Measurements from ENCODE around the gene SDK2.

DNA sequence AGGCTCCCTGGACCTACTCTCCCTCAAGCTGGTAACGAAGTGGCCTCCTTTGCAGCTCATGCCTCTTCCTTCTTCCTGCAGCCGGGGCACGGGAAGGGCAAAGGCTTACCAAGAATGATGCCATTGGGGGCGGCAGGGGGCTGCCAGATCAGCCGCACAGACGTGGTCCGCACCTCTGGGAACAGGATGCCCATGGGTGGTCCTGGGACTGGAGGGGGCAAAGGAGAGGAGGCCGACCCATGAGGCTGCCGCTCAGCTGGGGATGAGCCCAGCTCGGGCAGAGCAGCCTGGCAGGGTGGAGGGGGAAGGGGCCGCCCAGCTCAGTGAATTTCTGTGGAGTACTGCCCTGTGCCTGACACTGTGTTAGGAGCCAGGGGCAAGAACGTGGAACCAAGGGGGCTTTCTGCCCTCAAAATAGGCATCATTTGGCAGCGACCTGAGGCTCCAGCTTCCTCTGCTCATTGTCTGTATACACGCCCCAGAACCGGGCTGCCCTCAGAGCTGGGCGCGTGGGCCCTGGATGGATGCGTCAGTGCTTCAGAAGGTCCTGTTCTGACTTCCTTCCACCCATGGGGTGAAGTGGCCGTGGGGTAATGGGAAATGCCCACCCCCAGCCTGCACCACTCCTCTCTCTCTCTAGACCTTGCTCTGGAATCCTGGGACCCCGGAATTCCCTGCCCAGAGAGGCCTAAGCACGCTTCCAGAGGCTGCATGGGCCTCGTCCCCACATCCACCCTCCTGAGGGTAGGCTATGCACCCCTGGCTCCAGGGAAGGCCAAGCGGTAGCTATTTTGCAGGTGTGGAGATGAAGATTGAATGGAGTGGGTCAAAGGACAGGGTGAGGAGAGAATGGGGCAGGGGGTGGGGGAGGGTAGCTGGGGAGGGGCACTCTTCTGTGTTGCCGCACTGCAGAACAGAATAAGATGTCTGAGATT lies 252.6 kb downstream of the SDK2 start:
- TF ChIP-seq, protein P1, sequence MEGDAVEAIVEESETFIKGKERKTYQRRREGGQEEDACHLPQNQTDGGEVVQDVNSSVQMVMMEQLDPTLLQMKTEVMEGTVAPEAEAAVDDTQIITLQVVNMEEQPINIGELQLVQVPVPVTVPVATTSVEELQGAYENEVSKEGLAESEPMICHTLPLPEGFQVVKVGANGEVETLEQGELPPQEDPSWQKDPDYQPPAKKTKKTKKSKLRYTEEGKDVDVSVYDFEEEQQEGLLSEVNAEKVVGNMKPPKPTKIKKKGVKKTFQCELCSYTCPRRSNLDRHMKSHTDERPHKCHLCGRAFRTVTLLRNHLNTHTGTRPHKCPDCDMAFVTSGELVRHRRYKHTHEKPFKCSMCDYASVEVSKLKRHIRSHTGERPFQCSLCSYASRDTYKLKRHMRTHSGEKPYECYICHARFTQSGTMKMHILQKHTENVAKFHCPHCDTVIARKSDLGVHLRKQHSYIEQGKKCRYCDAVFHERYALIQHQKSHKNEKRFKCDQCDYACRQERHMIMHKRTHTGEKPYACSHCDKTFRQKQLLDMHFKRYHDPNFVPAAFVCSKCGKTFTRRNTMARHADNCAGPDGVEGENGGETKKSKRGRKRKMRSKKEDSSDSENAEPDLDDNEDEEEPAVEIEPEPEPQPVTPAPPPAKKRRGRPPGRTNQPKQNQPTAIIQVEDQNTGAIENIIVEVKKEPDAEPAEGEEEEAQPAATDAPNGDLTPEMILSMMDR (IDR thresholded peaks at IDR 0.05) = no peak
- no peak for TF ChIP-seq POLR2A (IDR thresholded peaks at IDR 0.05)

Measured in right lobe of liver (tissue), 4 donors.